ENCODE results near the gene FABP6.

The FABP6 gene

DNA sequence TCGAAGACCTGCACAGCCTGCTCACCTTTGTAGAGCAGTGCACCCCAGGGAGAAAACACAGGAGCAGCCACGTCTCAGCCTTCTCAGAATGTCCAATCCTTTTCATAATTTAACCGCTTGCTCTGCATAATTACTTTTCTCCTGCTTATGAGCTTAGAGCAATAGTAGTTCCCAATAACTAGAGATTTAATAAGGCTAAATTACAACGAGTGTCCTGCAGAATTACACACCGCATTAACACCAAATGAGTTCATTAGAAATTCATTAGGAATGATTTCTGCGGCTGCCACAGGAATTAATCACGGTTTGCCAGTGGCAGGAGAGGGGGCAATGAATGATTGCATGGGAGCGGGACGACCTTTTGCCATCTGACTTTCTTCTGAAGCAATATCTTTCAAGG lies 18.7 kb upstream of the FABP6 start:
- no peak for ATAC-seq
- no peak for TF ChIP-seq TOX (CRISPR knock-in tag; IDR thresholded peaks at IDR 0.05; ENCODE audit: borderline replicate concordance)
- no peak for TF ChIP-seq ZC3H10 (CRISPR knock-in tag; IDR thresholded peaks at IDR 0.05)
- TF ChIP-seq, protein P1, sequence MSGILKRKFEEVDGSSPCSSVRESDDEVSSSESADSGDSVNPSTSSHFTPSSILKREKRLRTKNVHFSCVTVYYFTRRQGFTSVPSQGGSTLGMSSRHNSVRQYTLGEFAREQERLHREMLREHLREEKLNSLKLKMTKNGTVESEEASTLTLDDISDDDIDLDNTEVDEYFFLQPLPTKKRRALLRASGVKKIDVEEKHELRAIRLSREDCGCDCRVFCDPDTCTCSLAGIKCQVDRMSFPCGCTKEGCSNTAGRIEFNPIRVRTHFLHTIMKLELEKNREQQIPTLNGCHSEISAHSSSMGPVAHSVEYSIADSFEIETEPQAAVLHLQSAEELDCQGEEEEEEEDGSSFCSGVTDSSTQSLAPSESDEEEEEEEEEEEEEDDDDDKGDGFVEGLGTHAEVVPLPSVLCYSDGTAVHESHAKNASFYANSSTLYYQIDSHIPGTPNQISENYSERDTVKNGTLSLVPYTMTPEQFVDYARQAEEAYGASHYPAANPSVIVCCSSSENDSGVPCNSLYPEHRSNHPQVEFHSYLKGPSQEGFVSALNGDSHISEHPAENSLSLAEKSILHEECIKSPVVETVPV (CRISPR knock-in tag; IDR thresholded peaks at IDR 0.05): no peak
- TF ChIP-seq SNAI2 (CRISPR knock-in tag; IDR thresholded peaks at IDR 0.05): no peak
- no peak for TF ChIP-seq ZNF70 (CRISPR knock-in tag; IDR thresholded peaks at IDR 0.05)
- TF ChIP-seq, protein P2, sequence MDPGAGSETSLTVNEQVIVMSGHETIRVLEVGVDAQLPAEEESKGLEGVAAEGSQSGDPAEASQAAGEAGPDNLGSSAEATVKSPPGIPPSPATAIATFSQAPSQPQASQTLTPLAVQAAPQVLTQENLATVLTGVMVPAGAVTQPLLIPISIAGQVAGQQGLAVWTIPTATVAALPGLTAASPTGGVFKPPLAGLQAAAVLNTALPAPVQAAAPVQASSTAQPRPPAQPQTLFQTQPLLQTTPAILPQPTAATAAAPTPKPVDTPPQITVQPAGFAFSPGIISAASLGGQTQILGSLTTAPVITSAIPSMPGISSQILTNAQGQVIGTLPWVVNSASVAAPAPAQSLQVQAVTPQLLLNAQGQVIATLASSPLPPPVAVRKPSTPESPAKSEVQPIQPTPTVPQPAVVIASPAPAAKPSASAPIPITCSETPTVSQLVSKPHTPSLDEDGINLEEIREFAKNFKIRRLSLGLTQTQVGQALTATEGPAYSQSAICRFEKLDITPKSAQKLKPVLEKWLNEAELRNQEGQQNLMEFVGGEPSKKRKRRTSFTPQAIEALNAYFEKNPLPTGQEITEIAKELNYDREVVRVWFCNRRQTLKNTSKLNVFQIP (CRISPR knock-in tag; IDR thresholded peaks at IDR 0.05; ENCODE audit: borderline replicate concordance, low read depth): no peak
- TF ChIP-seq ZFP30 (CRISPR knock-in tag; IDR thresholded peaks at IDR 0.05): no peak
- TF ChIP-seq, protein P3, sequence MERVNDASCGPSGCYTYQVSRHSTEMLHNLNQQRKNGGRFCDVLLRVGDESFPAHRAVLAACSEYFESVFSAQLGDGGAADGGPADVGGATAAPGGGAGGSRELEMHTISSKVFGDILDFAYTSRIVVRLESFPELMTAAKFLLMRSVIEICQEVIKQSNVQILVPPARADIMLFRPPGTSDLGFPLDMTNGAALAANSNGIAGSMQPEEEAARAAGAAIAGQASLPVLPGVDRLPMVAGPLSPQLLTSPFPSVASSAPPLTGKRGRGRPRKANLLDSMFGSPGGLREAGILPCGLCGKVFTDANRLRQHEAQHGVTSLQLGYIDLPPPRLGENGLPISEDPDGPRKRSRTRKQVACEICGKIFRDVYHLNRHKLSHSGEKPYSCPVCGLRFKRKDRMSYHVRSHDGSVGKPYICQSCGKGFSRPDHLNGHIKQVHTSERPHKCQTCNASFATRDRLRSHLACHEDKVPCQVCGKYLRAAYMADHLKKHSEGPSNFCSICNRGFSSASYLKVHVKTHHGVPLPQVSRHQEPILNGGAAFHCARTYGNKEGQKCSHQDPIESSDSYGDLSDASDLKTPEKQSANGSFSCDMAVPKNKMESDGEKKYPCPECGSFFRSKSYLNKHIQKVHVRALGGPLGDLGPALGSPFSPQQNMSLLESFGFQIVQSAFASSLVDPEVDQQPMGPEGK (CRISPR knock-in tag; IDR thresholded peaks at IDR 0.05; ENCODE audit: borderline replicate concordance): no peak
- TF ChIP-seq PPARA (CRISPR knock-in tag; IDR thresholded peaks at IDR 0.05; ENCODE audit: borderline replicate concordance): no peak
- TF ChIP-seq ZNF565 (CRISPR knock-in tag; conservative IDR thresholded peaks at IDR 0.05; ENCODE audit: low read depth): no peak
- no peak for TF ChIP-seq RARB (CRISPR knock-in tag; IDR thresholded peaks at IDR 0.05)
- no peak for TF ChIP-seq OSR1 (CRISPR knock-in tag; IDR thresholded peaks at IDR 0.05)
- no peak for TF ChIP-seq ZNF8 (CRISPR knock-in tag; IDR thresholded peaks at IDR 0.05)
- no peak for TF ChIP-seq ZFP3 (CRISPR knock-in tag; IDR thresholded peaks at IDR 0.05)
- TF ChIP-seq, protein P4, sequence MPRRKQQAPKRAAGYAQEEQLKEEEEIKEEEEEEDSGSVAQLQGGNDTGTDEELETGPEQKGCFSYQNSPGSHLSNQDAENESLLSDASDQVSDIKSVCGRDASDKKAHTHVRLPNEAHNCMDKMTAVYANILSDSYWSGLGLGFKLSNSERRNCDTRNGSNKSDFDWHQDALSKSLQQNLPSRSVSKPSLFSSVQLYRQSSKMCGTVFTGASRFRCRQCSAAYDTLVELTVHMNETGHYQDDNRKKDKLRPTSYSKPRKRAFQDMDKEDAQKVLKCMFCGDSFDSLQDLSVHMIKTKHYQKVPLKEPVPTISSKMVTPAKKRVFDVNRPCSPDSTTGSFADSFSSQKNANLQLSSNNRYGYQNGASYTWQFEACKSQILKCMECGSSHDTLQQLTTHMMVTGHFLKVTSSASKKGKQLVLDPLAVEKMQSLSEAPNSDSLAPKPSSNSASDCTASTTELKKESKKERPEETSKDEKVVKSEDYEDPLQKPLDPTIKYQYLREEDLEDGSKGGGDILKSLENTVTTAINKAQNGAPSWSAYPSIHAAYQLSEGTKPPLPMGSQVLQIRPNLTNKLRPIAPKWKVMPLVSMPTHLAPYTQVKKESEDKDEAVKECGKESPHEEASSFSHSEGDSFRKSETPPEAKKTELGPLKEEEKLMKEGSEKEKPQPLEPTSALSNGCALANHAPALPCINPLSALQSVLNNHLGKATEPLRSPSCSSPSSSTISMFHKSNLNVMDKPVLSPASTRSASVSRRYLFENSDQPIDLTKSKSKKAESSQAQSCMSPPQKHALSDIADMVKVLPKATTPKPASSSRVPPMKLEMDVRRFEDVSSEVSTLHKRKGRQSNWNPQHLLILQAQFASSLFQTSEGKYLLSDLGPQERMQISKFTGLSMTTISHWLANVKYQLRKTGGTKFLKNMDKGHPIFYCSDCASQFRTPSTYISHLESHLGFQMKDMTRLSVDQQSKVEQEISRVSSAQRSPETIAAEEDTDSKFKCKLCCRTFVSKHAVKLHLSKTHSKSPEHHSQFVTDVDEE (CRISPR knock-in tag; IDR thresholded peaks at IDR 0.05): no peak
- TF ChIP-seq, protein P5, sequence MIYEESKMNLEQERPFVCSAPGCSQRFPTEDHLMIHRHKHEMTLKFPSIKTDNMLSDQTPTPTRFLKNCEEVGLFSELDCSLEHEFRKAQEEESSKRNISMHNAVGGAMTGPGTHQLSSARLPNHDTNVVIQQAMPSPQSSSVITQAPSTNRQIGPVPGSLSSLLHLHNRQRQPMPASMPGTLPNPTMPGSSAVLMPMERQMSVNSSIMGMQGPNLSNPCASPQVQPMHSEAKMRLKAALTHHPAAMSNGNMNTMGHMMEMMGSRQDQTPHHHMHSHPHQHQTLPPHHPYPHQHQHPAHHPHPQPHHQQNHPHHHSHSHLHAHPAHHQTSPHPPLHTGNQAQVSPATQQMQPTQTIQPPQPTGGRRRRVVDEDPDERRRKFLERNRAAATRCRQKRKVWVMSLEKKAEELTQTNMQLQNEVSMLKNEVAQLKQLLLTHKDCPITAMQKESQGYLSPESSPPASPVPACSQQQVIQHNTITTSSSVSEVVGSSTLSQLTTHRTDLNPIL (CRISPR knock-in tag; IDR thresholded peaks at IDR 0.05; ENCODE audit: low read depth): no peak
- TF ChIP-seq CSDC2 (CRISPR knock-in tag; IDR thresholded peaks at IDR 0.05): no peak
- no peak for TF ChIP-seq BACH2 (CRISPR knock-in tag; IDR thresholded peaks at IDR 0.05; ENCODE audit: borderline replicate concordance)

DNA sequence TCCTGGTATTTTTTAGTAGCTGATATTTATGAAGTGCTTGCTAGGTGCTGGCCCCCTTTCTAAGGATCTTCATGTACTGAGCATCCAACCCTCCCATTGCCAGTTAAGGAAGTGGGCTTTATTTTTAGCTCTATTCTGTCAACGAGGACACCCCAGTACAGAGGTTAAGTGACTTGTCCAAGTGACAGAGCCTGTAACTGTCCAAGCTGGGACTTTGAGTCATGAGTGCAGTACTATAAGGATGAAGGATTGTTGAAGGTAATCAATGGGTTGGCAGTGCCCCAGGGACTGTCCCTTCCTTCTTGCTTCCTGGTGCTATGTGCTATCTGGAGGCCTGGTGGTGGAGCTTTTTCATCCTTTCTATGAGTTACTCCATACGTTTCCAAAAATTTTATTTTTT lies 18.0 kb upstream of the FABP6 start:
- TF ChIP-seq, protein P4 (CRISPR knock-in tag; IDR thresholded peaks at IDR 0.05): no peak
- TF ChIP-seq, protein P2 (CRISPR knock-in tag; IDR thresholded peaks at IDR 0.05; ENCODE audit: borderline replicate concordance, low read depth): no peak
- no peak for TF ChIP-seq TCF4 (CRISPR knock-in tag; IDR thresholded peaks at IDR 0.05; ENCODE audit: borderline replicate concordance)
- no peak for ATAC-seq

Data from SK-N-SH treated with all-trans-retinoic acid at 6 μM for 48 hours (cell line).